Activated naive CD8-positive, alpha-beta T cell treated with anti-CD3 and anti-CD28 coated beads, Interleukin-2, amount 10 ng/mL, durations not matched to agents 7 days and 5 days (primary cell): ENCODE measurements around the gene C10orf95. TPM values are rescaled to one million over a fixed set of nuclear protein-coding genes. Genes with fewer than 3 reads are reported as not detected.

Source experiments
- ATAC-seq: fragments of 150-1000 bp; cut with Tn5 transposase; one replicate; pipeline ENCODE4 v1.10.0; 2021; ENCODE audit warnings: low read depth, moderate library complexity
- POLR2A ChIA-PET: fragments of 350-600 bp; sonication (Branson Sonifier 250); formaldehyde crosslinking; loops from one replicate; lab custom pipeline; 2021; ENCODE audit warnings: antibody characterized with exemption; lab: Charles Lee
- DNase-seq: peaks from one replicate; pipeline ENCODE4 v3.0.0; 2021
- H3K27ac Mint-ChIP-seq: one replicate; pipeline ENCODE4 v1.8.0; 2022; ENCODE audit warnings: mild to moderate bottlenecking, mixed read lengths
- H3K27me3 Mint-ChIP-seq: one replicate; pipeline ENCODE4 v1.8.0; 2022; ENCODE audit warnings: mild to moderate bottlenecking, moderate library complexity, mixed read lengths
- H3K36me3 Mint-ChIP-seq: one replicate; pipeline ENCODE4 v1.8.0; 2021; ENCODE audit warnings: mild to moderate bottlenecking, mixed read lengths
- H3K4me1 Mint-ChIP-seq: one replicate; pipeline ENCODE4 v1.8.0; 2021; ENCODE audit warnings: mixed read lengths
- H3K4me3 Mint-ChIP-seq: one replicate; pipeline ENCODE4 v1.8.0; 2022; ENCODE audit warnings: mild to moderate bottlenecking, moderate library complexity, mixed read lengths
- H3K9me3 Mint-ChIP-seq: one replicate; pipeline ENCODE4 v1.8.0; 2021; ENCODE audit warnings: mixed read lengths
- total RNA-seq, 2 experiments: library from RNA; stranded (reverse); gene quantifications; one replicate each; pipeline ENCODE4 v1.2.3, GENCODE V29; 2021

C10orf95 gene
- total RNA-seq, 2 experiments from 2014 or later: 0.28 to 0.54 TPM

GRCh38 chr10:102416695-102417094 is 34.6 kb downstream of the C10orf95 start:
- Mint-ChIP-seq H3K36me3 (no peaks in the 10 kb centered on the region), H3K4me3 (no peak overlapping the region), H3K4me1 (peaks cover 24% of the 10 kb centered on the region), H3K27ac (no peak overlapping the region), H3K9me3 (no peaks in the 10 kb centered on the region), H3K27me3 (peaks cover 32% of the 10 kb centered on the region)
- POLR2A ChIA-PET: no interaction called here
- ATAC-seq (no peak), DNase-seq (no peak)

GRCh38 chr10:102416283-102416682 is 35.1 kb downstream of the C10orf95 start:
- Mint-ChIP-seq H3K4me1 (peaks cover 24% of the 10 kb centered on the region), H3K36me3 (no peaks in the 10 kb centered on the region), H3K27me3 (peaks cover 36% of the 10 kb centered on the region), H3K4me3 (no peak overlapping the region), H3K27ac (no peak overlapping the region), H3K9me3 (no peaks in the 10 kb centered on the region)
- DNase-seq (no peak), ATAC-seq (no peak)
- POLR2A ChIA-PET: no interaction called here

- Mint-ChIP-seq H3K27ac (no peak overlapping the region), H3K4me3 (no peak overlapping the region), H3K9me3 (no peaks in the 10 kb centered on the region), H3K36me3 (no peaks in the 10 kb centered on the region), H3K27me3 (peaks cover 48% of the 10 kb centered on the region), H3K4me1 (peaks cover 20% of the 10 kb centered on the region)
- POLR2A ChIA-PET: no interaction called here
- ATAC-seq: no peak
- no peak for DNase-seq
These were observed 36.6 kb downstream of the C10orf95 start for GRCh38 chr10:102414749-102415148.

- ATAC-seq: no peak
- Mint-ChIP-seq H3K27me3 (peaks cover 50% of the 10 kb centered on the region), H3K27ac (no peak overlapping the region), H3K4me3 (no peak overlapping the region), H3K4me1 (peaks cover 18% of the 10 kb centered on the region), H3K36me3 (no peaks in the 10 kb centered on the region), H3K9me3 (no peaks in the 10 kb centered on the region)
- POLR2A ChIA-PET: interaction anchor here (1.9 kb wide), 1 partner anchor 8 kb away, joined by 5 read pairs; no protein-coding TSS in a partner anchor
- no peak for DNase-seq
These were observed 37.4 kb downstream of the C10orf95 start for GRCh38 chr10:102413806-102414561.

- no peaks in the 10 kb centered on the region for H3K36me3 Mint-ChIP-seq
- POLR2A ChIA-PET: interaction anchor here (1.9 kb wide), 1 partner anchor 9 kb away, joined by 5 read pairs; no protein-coding TSS in a partner anchor
- H3K27me3 Mint-ChIP-seq: peaks cover 47% of the 10 kb centered on the region
- H3K9me3 Mint-ChIP-seq: no peaks in the 10 kb centered on the region
- ATAC-seq (peak; percentile 31), DNase-seq (no peak)
- H3K4me1 Mint-ChIP-seq: peaks cover 19% of the 10 kb centered on the region
- H3K27ac Mint-ChIP-seq: no peak overlapping the region
- no peak overlapping the region for H3K4me3 Mint-ChIP-seq
These were observed 38.2 kb downstream of the C10orf95 start for GRCh38 chr10:102413053-102413705.

GRCh38 chr10:102412293-102412692 is 39.0 kb downstream of the C10orf95 start:
- no peak overlapping the region for H3K27ac Mint-ChIP-seq
- DNase-seq: no peak
- H3K36me3 Mint-ChIP-seq: no peaks in the 10 kb centered on the region
- H3K27me3 Mint-ChIP-seq: peaks cover 42% of the 10 kb centered on the region
- POLR2A ChIA-PET: interaction anchor here (1.9 to 3.4 kb wide), 2 partner anchors 9 kb away, joined by 5 to 20 read pairs; partner anchors contain the start of gene FBXL15
- ATAC-seq: no peak
- no peaks in the 10 kb centered on the region for H3K9me3 Mint-ChIP-seq
- no peak overlapping the region for H3K4me3 Mint-ChIP-seq
- peaks cover 19% of the 10 kb centered on the region for H3K4me1 Mint-ChIP-seq

- H3K4me3 Mint-ChIP-seq: peak overlapping the region; percentile 62
- no peaks in the 10 kb centered on the region for H3K36me3 Mint-ChIP-seq
- peak overlapping the region; percentile 11 for H3K27ac Mint-ChIP-seq
- no peaks in the 10 kb centered on the region for H3K9me3 Mint-ChIP-seq
- ATAC-seq (no peak), DNase-seq (peak; percentile 28)
- POLR2A ChIA-PET: interaction anchor here (3.4 kb wide), 1 partner anchor 9 kb away, joined by 20 read pairs; the partner anchor contains the start of gene FBXL15
- peaks cover 39% of the 10 kb centered on the region for H3K27me3 Mint-ChIP-seq
- peaks cover 20% of the 10 kb centered on the region for H3K4me1 Mint-ChIP-seq
These were observed 39.7 kb downstream of the C10orf95 start for GRCh38 chr10:102411341-102412255.

- H3K4me3 Mint-ChIP-seq: peak overlapping the region; percentile 74
- DNase-seq (peak; percentile 68), ATAC-seq (no peak)
- no peaks in the 10 kb centered on the region for H3K36me3 Mint-ChIP-seq
- H3K27me3 Mint-ChIP-seq: peaks cover 35% of the 10 kb centered on the region
- H3K9me3 Mint-ChIP-seq: no peaks in the 10 kb centered on the region
- H3K27ac Mint-ChIP-seq: no peak overlapping the region
- peaks cover 22% of the 10 kb centered on the region for H3K4me1 Mint-ChIP-seq
- POLR2A ChIA-PET: interaction anchor here (1.2 to 3.4 kb wide), 3 partner anchors 10 to 22 kb away, joined by 5 to 20 read pairs (median 7); partner anchors contain the start of genes CUEDC2 and FBXL15
These were observed 40.8 kb downstream of the C10orf95 start for GRCh38 chr10:102410429-102411073.

- POLR2A ChIA-PET: interaction anchor here (1.0 to 3.4 kb wide), 4 partner anchors 11 to 23 kb away, joined by 3 to 20 read pairs (median 6); partner anchors contain the start of genes CUEDC2 and FBXL15
- peak overlapping the region; percentile 11 for H3K27ac Mint-ChIP-seq
- no peaks in the 10 kb centered on the region for H3K36me3 Mint-ChIP-seq
- ATAC-seq (no peak), DNase-seq (peak; percentile 34)
- peaks cover 23% of the 10 kb centered on the region for H3K4me1 Mint-ChIP-seq
- H3K9me3 Mint-ChIP-seq: no peaks in the 10 kb centered on the region
- peak overlapping the region; percentile 74 for H3K4me3 Mint-ChIP-seq
- peaks cover 35% of the 10 kb centered on the region for H3K27me3 Mint-ChIP-seq
These were observed 41.5 kb downstream of the C10orf95 start for GRCh38 chr10:102409604-102410428.

GRCh38 chr10:102408728-102409603 is 42.4 kb downstream of the C10orf95 start:
- Mint-ChIP-seq H3K36me3 (no peaks in the 10 kb centered on the region), H3K9me3 (no peaks in the 10 kb centered on the region), H3K4me3 (peak overlapping the region; percentile 74), H3K27ac (no peak overlapping the region), H3K27me3 (peaks cover 29% of the 10 kb centered on the region), H3K4me1 (peaks cover 23% of the 10 kb centered on the region)
- ATAC-seq (peak; percentile 59), DNase-seq (peak; percentile 72)
- POLR2A ChIA-PET: interaction anchor here (1.0 to 3.4 kb wide), 4 partner anchors 10 to 24 kb away, joined by 3 to 20 read pairs (median 6); partner anchors contain the start of genes CUEDC2 and FBXL15

GRCh38 chr10:102408131-102408727 is 43.1 kb downstream of the C10orf95 start:
- Mint-ChIP-seq H3K4me3 (peak overlapping the region; percentile 40), H3K27ac (no peak overlapping the region), H3K4me1 (peaks cover 22% of the 10 kb centered on the region), H3K36me3 (no peaks in the 10 kb centered on the region), H3K9me3 (no peaks in the 10 kb centered on the region), H3K27me3 (peaks cover 28% of the 10 kb centered on the region)
- POLR2A ChIA-PET: no interaction called here
- DNase-seq: no peak
- no peak for ATAC-seq
